ENCODE results near the gene TPRX2.

DNA sequence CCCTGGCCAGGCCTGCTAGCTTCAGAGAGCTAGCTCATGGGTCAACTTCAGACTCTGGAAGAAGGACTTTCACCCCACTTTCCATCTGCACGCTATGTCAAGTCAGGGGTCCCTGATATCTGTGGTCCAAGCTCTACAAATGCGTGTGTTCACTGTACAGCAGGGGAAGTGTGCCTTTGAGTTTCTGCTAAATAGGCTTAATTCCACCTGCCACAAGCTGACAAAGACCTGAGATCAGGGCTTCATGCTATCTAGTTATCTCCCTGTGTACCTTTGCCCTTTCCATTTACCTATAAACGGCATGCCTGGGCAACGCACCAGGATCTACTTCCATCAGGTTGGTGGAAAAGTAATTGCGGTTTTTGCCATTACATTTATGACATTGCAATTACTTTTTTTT is 37.7 kb downstream of the TPRX2 start:
- no peak for TF ChIP-seq GATA2 (IDR thresholded peaks at IDR 0.05; ENCODE audit: low read depth, low read length)
- TF ChIP-seq GATA3 (IDR thresholded peaks at IDR 0.05; ENCODE audit: low read depth, low read length), result no peak

All from SH-SY5Y (cell line).